HEK293 (cell line): ENCODE measurements around the gene ENO2.

Source experiments
- SALL2 ChIP-seq: fragments of 450-650 bp; formaldehyde crosslinking; IDR thresholded peaks from 2 replicates; pipeline ENCODE4 v1.5.0; 2017; ENCODE audit warnings: missing biosample characterization, mild to moderate bottlenecking, missing genetic modification characterization, borderline replicate concordance
- SCRT1 ChIP-seq: fragments of 450-650 bp; formaldehyde crosslinking; IDR thresholded peaks from 2 replicates; pipeline ENCODE4 v1.5.1; 2016; ENCODE audit warnings: missing biosample characterization, missing genetic modification characterization, borderline replicate concordance
- ZEB2 ChIP-seq: fragments of 450-650 bp; formaldehyde crosslinking; IDR thresholded peaks from 2 replicates; pipeline ENCODE4 v1.5.1; 2016; ENCODE audit warnings: missing biosample characterization, missing genetic modification characterization
- ZFP37 ChIP-seq: fragments of 450-650 bp; formaldehyde crosslinking; IDR thresholded peaks from 2 replicates; pipeline ENCODE4 v1.5.1; 2016; ENCODE audit warnings: missing biosample characterization, missing genetic modification characterization
- ZNF121 ChIP-seq: fragments of 450-650 bp; formaldehyde crosslinking; IDR thresholded peaks from 2 replicates; pipeline ENCODE4 v1.5.1; 2016; ENCODE audit warnings: missing biosample characterization, missing genetic modification characterization
- ZNF2 ChIP-seq: fragments of 450-650 bp; formaldehyde crosslinking; IDR thresholded peaks from 2 replicates; pipeline ENCODE4 v1.5.1; 2016; ENCODE audit warnings: missing biosample characterization, missing genetic modification characterization
- ZNF266 ChIP-seq: fragments of 450-650 bp; formaldehyde crosslinking; IDR thresholded peaks from 2 replicates; pipeline ENCODE4 v1.5.1; 2016; ENCODE audit warnings: missing biosample characterization, missing genetic modification characterization, low read depth
- ZNF292 ChIP-seq: fragments of 450-650 bp; formaldehyde crosslinking; IDR thresholded peaks from 2 replicates; pipeline ENCODE4 v1.5.1; 2016; ENCODE audit warnings: low read depth, missing biosample characterization, missing genetic modification characterization, borderline replicate concordance
- ZNF510 ChIP-seq: fragments of 450-650 bp; formaldehyde crosslinking; IDR thresholded peaks from 2 replicates; pipeline ENCODE4 v1.5.1; 2018; ENCODE audit warnings: mild to moderate bottlenecking, missing genetic modification characterization, missing biosample characterization; ENCODE audit not compliant: insufficient replicate concordance
- ZNF530 ChIP-seq: fragments of 450-650 bp; formaldehyde crosslinking; IDR thresholded peaks from 2 replicates; pipeline ENCODE4 v1.5.1; 2016; ENCODE audit warnings: low read depth, missing biosample characterization, missing genetic modification characterization
- ZNF561 ChIP-seq: fragments of 450-650 bp; IDR thresholded peaks from 2 replicates; pipeline ENCODE4 v1.5.1; 2018; ENCODE audit warnings: missing biosample characterization, missing genetic modification characterization, borderline replicate concordance
- ZNF623 ChIP-seq: fragments of 450-650 bp; formaldehyde crosslinking; IDR thresholded peaks from 2 replicates; pipeline ENCODE4 v1.5.1; 2016; ENCODE audit warnings: missing biosample characterization, missing genetic modification characterization
- ZNF664 ChIP-seq: fragments of 450-650 bp; formaldehyde crosslinking; IDR thresholded peaks from 2 replicates; pipeline ENCODE4 v1.5.1; 2016; ENCODE audit warnings: missing biosample characterization, missing genetic modification characterization
- ZNF792 ChIP-seq: fragments of 450-650 bp; formaldehyde crosslinking; IDR thresholded peaks from 2 replicates; pipeline ENCODE4 v1.5.1; 2016; ENCODE audit warnings: missing biosample characterization, missing genetic modification characterization
- ZNF837 ChIP-seq: fragments of 450-650 bp; formaldehyde crosslinking; IDR thresholded peaks from 2 replicates; pipeline ENCODE4 v1.5.1; 2016; ENCODE audit warnings: missing biosample characterization, missing genetic modification characterization
- ZSCAN23 ChIP-seq: fragments of 450-650 bp; formaldehyde crosslinking; IDR thresholded peaks from 2 replicates; pipeline ENCODE4 v1.5.1; 2016; ENCODE audit warnings: missing biosample characterization, missing genetic modification characterization
- TF ChIP-seq, protein P1 (sequence below): fragments of 450-650 bp; formaldehyde crosslinking; IDR thresholded peaks from 2 replicates; pipeline ENCODE4 v1.5.1; 2016; ENCODE audit warnings: missing biosample characterization, missing genetic modification characterization
- TF ChIP-seq, protein P2 (sequence below): fragments of 450-650 bp; formaldehyde crosslinking; IDR thresholded peaks from 2 replicates; pipeline ENCODE4 v1.5.1; 2016; ENCODE audit warnings: missing biosample characterization, missing genetic modification characterization, borderline replicate concordance
- TF ChIP-seq, protein P3 (sequence below): fragments of 450-650 bp; formaldehyde crosslinking; IDR thresholded peaks from 2 replicates; pipeline ENCODE4 v1.5.1; 2016; ENCODE audit warnings: missing biosample characterization, missing genetic modification characterization
- TF ChIP-seq, protein P4 (sequence below): fragments of 450-650 bp; formaldehyde crosslinking; IDR thresholded peaks from 2 replicates; pipeline ENCODE4 v1.5.1; 2016; ENCODE audit warnings: missing biosample characterization, missing genetic modification characterization
- TF ChIP-seq, protein P5 (sequence below): fragments of 450-650 bp; formaldehyde crosslinking; IDR thresholded peaks from 2 replicates; pipeline ENCODE4 v1.5.1; 2016; ENCODE audit warnings: missing biosample characterization, missing genetic modification characterization
- TF ChIP-seq, protein P6 (sequence below): fragments of 450-650 bp; formaldehyde crosslinking; IDR thresholded peaks from 2 replicates; pipeline ENCODE4 v1.5.1; 2017; ENCODE audit warnings: missing biosample characterization, mild to moderate bottlenecking, missing genetic modification characterization, moderate library complexity

ENO2 gene

DNA sequence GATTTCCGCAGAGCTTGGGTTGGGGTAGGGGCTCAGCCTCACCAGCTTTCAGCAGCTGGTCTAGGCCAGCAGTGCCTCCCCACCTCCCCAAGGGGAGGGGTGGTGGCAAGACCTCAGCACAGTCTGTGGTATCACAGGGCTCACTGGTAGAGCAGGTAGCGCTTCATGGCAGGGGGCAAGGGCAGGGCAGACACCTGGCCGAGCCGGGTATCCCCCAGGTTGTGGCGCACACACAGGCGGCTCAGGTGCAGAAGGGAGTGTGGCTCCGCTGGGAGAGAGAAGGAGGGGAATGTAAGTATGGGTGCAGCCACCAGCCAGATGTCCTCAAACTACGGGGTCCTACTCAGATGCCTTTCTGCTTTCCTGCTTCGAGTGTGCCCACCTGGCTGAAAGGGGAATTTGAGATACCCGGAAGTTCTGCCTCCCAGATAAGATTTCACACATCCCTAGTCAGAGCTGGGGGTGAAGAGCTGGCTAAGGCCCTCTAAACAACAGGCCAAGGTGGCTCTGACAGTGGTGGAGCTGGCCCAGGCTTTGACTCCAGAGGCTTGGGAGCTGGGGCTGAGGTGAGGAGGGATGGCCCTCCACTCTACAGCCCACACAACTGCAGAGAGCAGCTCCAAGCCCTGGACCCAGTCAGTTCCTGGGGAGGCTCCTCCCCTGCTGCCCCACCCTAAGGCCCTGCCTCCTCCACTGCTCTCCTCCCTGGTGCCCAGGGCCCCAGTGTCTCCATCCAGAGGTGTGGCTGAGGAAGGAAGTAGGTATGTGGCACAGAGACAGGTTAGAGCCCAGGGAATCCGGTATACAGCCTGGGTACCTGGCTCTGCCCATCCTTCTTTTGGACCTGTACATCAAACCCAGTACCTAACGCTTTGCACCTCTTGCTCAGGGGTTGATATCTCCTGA, 43.1 kb upstream of the ENO2 start (continued):
- TF ChIP-seq, protein P1, sequence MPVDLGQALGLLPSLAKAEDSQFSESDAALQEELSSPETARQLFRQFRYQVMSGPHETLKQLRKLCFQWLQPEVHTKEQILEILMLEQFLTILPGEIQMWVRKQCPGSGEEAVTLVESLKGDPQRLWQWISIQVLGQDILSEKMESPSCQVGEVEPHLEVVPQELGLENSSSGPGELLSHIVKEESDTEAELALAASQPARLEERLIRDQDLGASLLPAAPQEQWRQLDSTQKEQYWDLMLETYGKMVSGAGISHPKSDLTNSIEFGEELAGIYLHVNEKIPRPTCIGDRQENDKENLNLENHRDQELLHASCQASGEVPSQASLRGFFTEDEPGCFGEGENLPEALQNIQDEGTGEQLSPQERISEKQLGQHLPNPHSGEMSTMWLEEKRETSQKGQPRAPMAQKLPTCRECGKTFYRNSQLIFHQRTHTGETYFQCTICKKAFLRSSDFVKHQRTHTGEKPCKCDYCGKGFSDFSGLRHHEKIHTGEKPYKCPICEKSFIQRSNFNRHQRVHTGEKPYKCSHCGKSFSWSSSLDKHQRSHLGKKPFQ = no peak
- TF ChIP-seq SALL2 (tag by site-specific recombination) (no peak), ZNF837 (no peak), ZNF792 (tag by site-specific recombination) (no peak), ZNF623 (no peak), ZNF664 (tag by site-specific recombination) (no peak), ZSCAN23 (tag by site-specific recombination) (no peak), ZFP37 (tag by site-specific recombination) (no peak), SCRT1 (tag by site-specific recombination) (no peak), ZNF561 (tag by site-specific recombination) (no peak), ZNF530 (tag by site-specific recombination) (no peak), ZNF121 (no peak), ZNF266 (tag by site-specific recombination) (no peak), ZNF510 (no peak), ZEB2 (tag by site-specific recombination) (no peak), ZNF2 (tag by site-specific recombination) (no peak), ZNF292 (no peak)
- TF ChIP-seq, protein P2, sequence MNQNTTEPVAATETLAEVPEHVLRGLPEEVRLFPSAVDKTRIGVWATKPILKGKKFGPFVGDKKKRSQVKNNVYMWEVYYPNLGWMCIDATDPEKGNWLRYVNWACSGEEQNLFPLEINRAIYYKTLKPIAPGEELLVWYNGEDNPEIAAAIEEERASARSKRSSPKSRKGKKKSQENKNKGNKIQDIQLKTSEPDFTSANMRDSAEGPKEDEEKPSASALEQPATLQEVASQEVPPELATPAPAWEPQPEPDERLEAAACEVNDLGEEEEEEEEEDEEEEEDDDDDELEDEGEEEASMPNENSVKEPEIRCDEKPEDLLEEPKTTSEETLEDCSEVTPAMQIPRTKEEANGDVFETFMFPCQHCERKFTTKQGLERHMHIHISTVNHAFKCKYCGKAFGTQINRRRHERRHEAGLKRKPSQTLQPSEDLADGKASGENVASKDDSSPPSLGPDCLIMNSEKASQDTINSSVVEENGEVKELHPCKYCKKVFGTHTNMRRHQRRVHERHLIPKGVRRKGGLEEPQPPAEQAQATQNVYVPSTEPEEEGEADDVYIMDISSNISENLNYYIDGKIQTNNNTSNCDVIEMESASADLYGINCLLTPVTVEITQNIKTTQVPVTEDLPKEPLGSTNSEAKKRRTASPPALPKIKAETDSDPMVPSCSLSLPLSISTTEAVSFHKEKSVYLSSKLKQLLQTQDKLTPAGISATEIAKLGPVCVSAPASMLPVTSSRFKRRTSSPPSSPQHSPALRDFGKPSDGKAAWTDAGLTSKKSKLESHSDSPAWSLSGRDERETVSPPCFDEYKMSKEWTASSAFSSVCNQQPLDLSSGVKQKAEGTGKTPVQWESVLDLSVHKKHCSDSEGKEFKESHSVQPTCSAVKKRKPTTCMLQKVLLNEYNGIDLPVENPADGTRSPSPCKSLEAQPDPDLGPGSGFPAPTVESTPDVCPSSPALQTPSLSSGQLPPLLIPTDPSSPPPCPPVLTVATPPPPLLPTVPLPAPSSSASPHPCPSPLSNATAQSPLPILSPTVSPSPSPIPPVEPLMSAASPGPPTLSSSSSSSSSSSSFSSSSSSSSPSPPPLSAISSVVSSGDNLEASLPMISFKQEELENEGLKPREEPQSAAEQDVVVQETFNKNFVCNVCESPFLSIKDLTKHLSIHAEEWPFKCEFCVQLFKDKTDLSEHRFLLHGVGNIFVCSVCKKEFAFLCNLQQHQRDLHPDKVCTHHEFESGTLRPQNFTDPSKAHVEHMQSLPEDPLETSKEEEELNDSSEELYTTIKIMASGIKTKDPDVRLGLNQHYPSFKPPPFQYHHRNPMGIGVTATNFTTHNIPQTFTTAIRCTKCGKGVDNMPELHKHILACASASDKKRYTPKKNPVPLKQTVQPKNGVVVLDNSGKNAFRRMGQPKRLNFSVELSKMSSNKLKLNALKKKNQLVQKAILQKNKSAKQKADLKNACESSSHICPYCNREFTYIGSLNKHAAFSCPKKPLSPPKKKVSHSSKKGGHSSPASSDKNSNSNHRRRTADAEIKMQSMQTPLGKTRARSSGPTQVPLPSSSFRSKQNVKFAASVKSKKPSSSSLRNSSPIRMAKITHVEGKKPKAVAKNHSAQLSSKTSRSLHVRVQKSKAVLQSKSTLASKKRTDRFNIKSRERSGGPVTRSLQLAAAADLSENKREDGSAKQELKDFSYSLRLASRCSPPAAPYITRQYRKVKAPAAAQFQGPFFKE = peak; percentile 69; the same call in 1 of the 2 replicates
- TF ChIP-seq, protein P3, sequence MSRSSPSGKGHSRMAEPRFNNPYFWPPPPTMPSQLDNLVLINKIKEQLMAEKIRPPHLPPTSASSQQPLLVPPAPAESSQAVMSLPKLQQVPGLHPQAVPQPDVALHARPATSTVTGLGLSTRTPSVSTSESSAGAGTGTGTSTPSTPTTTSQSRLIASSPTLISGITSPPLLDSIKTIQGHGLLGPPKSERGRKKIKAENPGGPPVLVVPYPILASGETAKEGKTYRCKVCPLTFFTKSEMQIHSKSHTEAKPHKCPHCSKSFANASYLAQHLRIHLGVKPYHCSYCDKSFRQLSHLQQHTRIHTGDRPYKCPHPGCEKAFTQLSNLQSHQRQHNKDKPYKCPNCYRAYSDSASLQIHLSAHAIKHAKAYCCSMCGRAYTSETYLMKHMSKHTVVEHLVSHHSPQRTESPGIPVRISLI (tag by site-specific recombination) = no peak
- TF ChIP-seq, protein P4, sequence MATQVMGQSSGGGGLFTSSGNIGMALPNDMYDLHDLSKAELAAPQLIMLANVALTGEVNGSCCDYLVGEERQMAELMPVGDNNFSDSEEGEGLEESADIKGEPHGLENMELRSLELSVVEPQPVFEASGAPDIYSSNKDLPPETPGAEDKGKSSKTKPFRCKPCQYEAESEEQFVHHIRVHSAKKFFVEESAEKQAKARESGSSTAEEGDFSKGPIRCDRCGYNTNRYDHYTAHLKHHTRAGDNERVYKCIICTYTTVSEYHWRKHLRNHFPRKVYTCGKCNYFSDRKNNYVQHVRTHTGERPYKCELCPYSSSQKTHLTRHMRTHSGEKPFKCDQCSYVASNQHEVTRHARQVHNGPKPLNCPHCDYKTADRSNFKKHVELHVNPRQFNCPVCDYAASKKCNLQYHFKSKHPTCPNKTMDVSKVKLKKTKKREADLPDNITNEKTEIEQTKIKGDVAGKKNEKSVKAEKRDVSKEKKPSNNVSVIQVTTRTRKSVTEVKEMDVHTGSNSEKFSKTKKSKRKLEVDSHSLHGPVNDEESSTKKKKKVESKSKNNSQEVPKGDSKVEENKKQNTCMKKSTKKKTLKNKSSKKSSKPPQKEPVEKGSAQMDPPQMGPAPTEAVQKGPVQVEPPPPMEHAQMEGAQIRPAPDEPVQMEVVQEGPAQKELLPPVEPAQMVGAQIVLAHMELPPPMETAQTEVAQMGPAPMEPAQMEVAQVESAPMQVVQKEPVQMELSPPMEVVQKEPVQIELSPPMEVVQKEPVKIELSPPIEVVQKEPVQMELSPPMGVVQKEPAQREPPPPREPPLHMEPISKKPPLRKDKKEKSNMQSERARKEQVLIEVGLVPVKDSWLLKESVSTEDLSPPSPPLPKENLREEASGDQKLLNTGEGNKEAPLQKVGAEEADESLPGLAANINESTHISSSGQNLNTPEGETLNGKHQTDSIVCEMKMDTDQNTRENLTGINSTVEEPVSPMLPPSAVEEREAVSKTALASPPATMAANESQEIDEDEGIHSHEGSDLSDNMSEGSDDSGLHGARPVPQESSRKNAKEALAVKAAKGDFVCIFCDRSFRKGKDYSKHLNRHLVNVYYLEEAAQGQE (tag by site-specific recombination) = no peak
- TF ChIP-seq, protein P5, sequence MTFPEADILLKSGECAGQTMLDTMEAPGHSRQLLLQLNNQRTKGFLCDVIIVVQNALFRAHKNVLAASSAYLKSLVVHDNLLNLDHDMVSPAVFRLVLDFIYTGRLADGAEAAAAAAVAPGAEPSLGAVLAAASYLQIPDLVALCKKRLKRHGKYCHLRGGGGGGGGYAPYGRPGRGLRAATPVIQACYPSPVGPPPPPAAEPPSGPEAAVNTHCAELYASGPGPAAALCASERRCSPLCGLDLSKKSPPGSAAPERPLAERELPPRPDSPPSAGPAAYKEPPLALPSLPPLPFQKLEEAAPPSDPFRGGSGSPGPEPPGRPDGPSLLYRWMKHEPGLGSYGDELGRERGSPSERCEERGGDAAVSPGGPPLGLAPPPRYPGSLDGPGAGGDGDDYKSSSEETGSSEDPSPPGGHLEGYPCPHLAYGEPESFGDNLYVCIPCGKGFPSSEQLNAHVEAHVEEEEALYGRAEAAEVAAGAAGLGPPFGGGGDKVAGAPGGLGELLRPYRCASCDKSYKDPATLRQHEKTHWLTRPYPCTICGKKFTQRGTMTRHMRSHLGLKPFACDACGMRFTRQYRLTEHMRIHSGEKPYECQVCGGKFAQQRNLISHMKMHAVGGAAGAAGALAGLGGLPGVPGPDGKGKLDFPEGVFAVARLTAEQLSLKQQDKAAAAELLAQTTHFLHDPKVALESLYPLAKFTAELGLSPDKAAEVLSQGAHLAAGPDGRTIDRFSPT (tag by site-specific recombination) = peak; percentile 46; the same call in 1 of the 2 replicates
- TF ChIP-seq, protein P6, sequence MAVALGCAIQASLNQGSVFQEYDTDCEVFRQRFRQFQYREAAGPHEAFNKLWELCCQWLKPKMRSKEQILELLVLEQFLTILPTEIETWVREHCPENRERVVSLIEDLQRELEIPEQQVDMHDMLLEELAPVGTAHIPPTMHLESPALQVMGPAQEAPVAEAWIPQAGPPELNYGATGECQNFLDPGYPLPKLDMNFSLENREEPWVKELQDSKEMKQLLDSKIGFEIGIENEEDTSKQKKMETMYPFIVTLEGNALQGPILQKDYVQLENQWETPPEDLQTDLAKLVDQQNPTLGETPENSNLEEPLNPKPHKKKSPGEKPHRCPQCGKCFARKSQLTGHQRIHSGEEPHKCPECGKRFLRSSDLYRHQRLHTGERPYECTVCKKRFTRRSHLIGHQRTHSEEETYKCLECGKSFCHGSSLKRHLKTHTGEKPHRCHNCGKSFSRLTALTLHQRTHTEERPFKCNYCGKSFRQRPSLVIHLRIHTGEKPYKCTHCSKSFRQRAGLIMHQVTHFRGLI (tag by site-specific recombination) = no peak
